H1 (cell line): Measurements from ENCODE around the gene OGFR. TPM values are rescaled to one million over a fixed set of nuclear protein-coding genes. Genes with fewer than 3 reads are reported as not detected.

ENCODE experiments used
- CTCF ChIA-PET: fragments of 300-600 bp; sonication (Branson Sonifier 250); formaldehyde crosslinking; loops from one replicate; lab custom pipeline; 2021; ENCODE audit not compliant: partially characterized antibody; lab: Charles Lee
- POLR2A ChIA-PET: fragments of 300-600 bp; sonication (Branson Sonifier 250); formaldehyde crosslinking; loops from one replicate; lab custom pipeline; 2021; ENCODE audit warnings: inconsistent platforms; ENCODE audit not compliant: partially characterized antibody; lab: Charles Lee
- DNase-seq, 2 experiments: peaks; one replicate each; pipeline versions ENCODE4 v3.0.0 to v3.0.0-alpha.2; 2010 to 2022; ENCODE audit warnings: low spot score in 2 of 2, low read depth in 1 of 2, mixed read lengths in 1 of 2
- FAIRE-seq: peaks from 2 replicates; lab custom pipeline; 2011; peaks lifted over from hg19 to GRCh38; lab: Jason Lieb, UNC
- H2AFZ ChIP-seq: 2 replicates; pipeline ENCODE4 v1.8.1; 2012; ENCODE audit warnings: low read length, inconsistent platforms
- H2AK5ac ChIP-seq: 2 replicates; pipeline ENCODE4 v1.6.1; 2013; ENCODE audit warnings: low read depth, low read length
- H2BK120ac ChIP-seq: replicated peaks from 2 replicates; pipeline ENCODE3; 2013; ENCODE audit warnings: low read depth, low read length, inconsistent platforms
- H2BK12ac ChIP-seq: 2 replicates; pipeline ENCODE4 v1.6.1; 2013; ENCODE audit warnings: low read depth, low read length
- H2BK15ac ChIP-seq: 2 replicates; pipeline ENCODE4 v1.6.1; 2013; ENCODE audit warnings: low read length
- H2BK20ac ChIP-seq: 2 replicates; pipeline ENCODE4 v1.6.1; 2013; ENCODE audit warnings: low read length
- H2BK5ac ChIP-seq: 2 replicates; pipeline ENCODE4 v1.6.1; 2013; ENCODE audit warnings: low read depth, low read length
- H3K14ac ChIP-seq: 2 replicates; pipeline ENCODE4 v1.6.1; 2013; ENCODE audit warnings: inconsistent platforms; ENCODE audit not compliant: insufficient read length
- H3K18ac ChIP-seq: 2 replicates; pipeline ENCODE4 v1.6.1; 2013; ENCODE audit warnings: low read length; ENCODE audit errors: extremely low read depth
- H3K23ac ChIP-seq: 2 replicates; pipeline ENCODE4 v1.6.1; 2013; ENCODE audit warnings: inconsistent platforms; ENCODE audit not compliant: insufficient read length
- H3K23me2 ChIP-seq: 2 replicates; pipeline ENCODE4 v1.6.1; 2013; ENCODE audit warnings: low read depth, low read length
- H3K27ac ChIP-seq: 2 replicates; pipeline ENCODE4 v1.6.1; 2011; ENCODE audit warnings: low read depth, low read length, inconsistent platforms
- H3K27me3 ChIP-seq, 4 experiments: replicated peaks in 1 of 4; 1 replicate in 1 of 4; 2 replicates in 3 of 4; pipeline versions ENCODE4 v1.6.1 to v1.8.1; 2011 to 2013; ENCODE audit warnings: low read length in 3 of 4, mild to moderate bottlenecking in 3 of 4, inconsistent platforms in 2 of 4, mixed read lengths in 2 of 4, moderate library complexity in 1 of 4; ENCODE audit not compliant: control insufficient read depth in 3 of 4, insufficient read depth in 3 of 4; ENCODE audit errors: extremely low read depth in 1 of 4
- H3K36me3 ChIP-seq, 4 experiments: 2 replicates each; pipeline versions ENCODE4 v1.6.1 to v1.8.1; 2011 to 2013; ENCODE audit warnings: mild to moderate bottlenecking in 4 of 4, low read length in 3 of 4, moderate library complexity in 2 of 4, control low read depth in 1 of 4, inconsistent platforms in 1 of 4; ENCODE audit not compliant: insufficient read depth in 4 of 4, control insufficient read depth in 2 of 4
- H3K4ac ChIP-seq: replicated peaks from 2 replicates; pipeline ENCODE3; 2013; ENCODE audit warnings: low read length, low read depth, mixed read lengths, inconsistent platforms; ENCODE audit not compliant: insufficient read length
- H3K4me1 ChIP-seq, 4 experiments: replicated peaks in 1 of 4; 1 replicate in 1 of 4; 2 replicates in 3 of 4; pipeline versions ENCODE4 v1.6.1 to v1.8.1; 2011 to 2013; ENCODE audit warnings: low read length in 3 of 4, inconsistent platforms in 2 of 4, mixed read lengths in 1 of 4; ENCODE audit not compliant: insufficient read depth in 4 of 4, control insufficient read depth in 3 of 4
- H3K4me2 ChIP-seq, 2 experiments: 2 replicates each; pipeline versions ENCODE4 v1.6.1 to v1.8.1; 2011 to 2013; ENCODE audit warnings: low read depth in 2 of 2, low read length in 2 of 2, control low read depth in 1 of 2, inconsistent platforms in 1 of 2, mild to moderate bottlenecking in 1 of 2; ENCODE audit not compliant: insufficient read depth in 1 of 2
- H3K4me3 ChIP-seq, 4 experiments: fragments of 200-600, 300-600 bp in 1 of 4; sonication (generic), shearing (Covaris generic), sonication (Bioruptor Twin) in 1 of 4; 2 replicates each; pipeline versions ENCODE4 v1.5.1 to v1.8.1; 2011 to 2016; ENCODE audit warnings: low read length in 4 of 4, low read depth in 3 of 4, control low read depth in 2 of 4, inconsistent platforms in 2 of 4, mild to moderate bottlenecking in 2 of 4, mixed read lengths in 1 of 4, moderate library complexity in 1 of 4; ENCODE audit not compliant: insufficient read depth in 2 of 4; ENCODE audit errors: extremely low read depth in 1 of 4
- H3K56ac ChIP-seq: replicated peaks from 2 replicates; pipeline ENCODE3; 2013; ENCODE audit warnings: low read depth, mild to moderate bottlenecking, mixed read lengths, low read length, inconsistent platforms; ENCODE audit not compliant: insufficient read length
- H3K79me1 ChIP-seq: 2 replicates; pipeline ENCODE4 v1.6.1; 2013; ENCODE audit warnings: low read depth, low read length, control low read depth
- H3K79me2 ChIP-seq, 2 experiments: 2 replicates each; pipeline versions ENCODE4 v1.6.1 to v1.8.1; 2012 to 2013; ENCODE audit warnings: low read length in 2 of 2, mild to moderate bottlenecking in 2 of 2, inconsistent platforms in 1 of 2; ENCODE audit not compliant: insufficient read depth in 2 of 2, control insufficient read depth in 1 of 2
- H3K9ac ChIP-seq, 4 experiments: replicated peaks in 1 of 4; 1 replicate in 1 of 4; 2 replicates in 3 of 4; pipeline versions ENCODE4 v1.6.1 to v1.8.1; 2011 to 2013; ENCODE audit warnings: low read depth in 3 of 4, low read length in 3 of 4, control low read depth in 2 of 4, mild to moderate bottlenecking in 2 of 4, moderate library complexity in 2 of 4, inconsistent platforms in 1 of 4; ENCODE audit errors: extremely low read depth in 1 of 4
- H3K9me3 ChIP-seq, 2 experiments: 2 replicates each; pipeline versions ENCODE4 v1.6.1 to v1.8.1; 2012 to 2013; ENCODE audit warnings: mild to moderate bottlenecking in 2 of 2, moderate library complexity in 2 of 2, control low read depth in 1 of 2, inconsistent platforms in 1 of 2, low read depth in 1 of 2, low read length in 1 of 2, mixed read lengths in 1 of 2; ENCODE audit not compliant: insufficient read depth in 2 of 2
- H4K20me1 ChIP-seq, 2 experiments: replicated peaks in 1 of 2; 2 replicates each; pipeline versions ENCODE3 to v1.8.1; 2011 to 2013; ENCODE audit warnings: inconsistent platforms in 2 of 2, low read length in 2 of 2, mild to moderate bottlenecking in 1 of 2; ENCODE audit not compliant: insufficient read depth in 2 of 2, control insufficient read depth in 1 of 2
- H4K5ac ChIP-seq: 2 replicates; pipeline ENCODE4 v1.6.1; 2013; ENCODE audit warnings: low read length, low read depth, mixed read lengths, inconsistent platforms; ENCODE audit not compliant: insufficient read length
- H4K8ac ChIP-seq: 2 replicates; pipeline ENCODE4 v1.8.0; 2013; ENCODE audit warnings: mild to moderate bottlenecking, moderate library complexity, low read length, inconsistent platforms; ENCODE audit not compliant: insufficient read depth; ENCODE audit errors: extremely low read depth
- H4K91ac ChIP-seq: replicated peaks from 2 replicates; pipeline ENCODE3; 2013; ENCODE audit warnings: low read length, mixed read lengths, inconsistent platforms; ENCODE audit not compliant: insufficient read length
- ATF3 ChIP-seq: IDR thresholded peaks from 2 replicates; pipeline ENCODE4 v1.6.1; 2011; ENCODE audit warnings: low read depth, mild to moderate bottlenecking, low read length; ENCODE audit not compliant: insufficient read depth
- BRCA1 ChIP-seq: IDR thresholded peaks from 2 replicates; pipeline ENCODE4 v1.6.1; 2012; ENCODE audit warnings: low read depth, low read length, improper control_type of control experiment
- GABPA ChIP-seq: IDR thresholded peaks from 2 replicates; pipeline ENCODE4 v1.6.1; 2011; ENCODE audit warnings: mild to moderate bottlenecking, low read length, moderate library complexity, borderline replicate concordance; ENCODE audit not compliant: insufficient read depth
- KDM1A ChIP-seq: fragments of 200-600, 300-600 bp; sonication (generic); IDR thresholded peaks from 2 replicates; pipeline ENCODE4 v1.7.1; 2016; ENCODE audit warnings: mild to moderate bottlenecking, low read length, borderline replicate concordance
- SIX5 ChIP-seq: IDR thresholded peaks from 2 replicates; pipeline ENCODE4 v1.6.1; 2011; ENCODE audit warnings: mild to moderate bottlenecking, low read depth, low read length
- SRF ChIP-seq: IDR thresholded peaks from 2 replicates; pipeline ENCODE4 v1.6.1; 2011; ENCODE audit warnings: mild to moderate bottlenecking, low read depth, low read length, moderate library complexity
- WGBS, 2 experiments: shearing (Covaris generic) in 1 of 2; methylation state at CpG; one replicate each; pipeline versions ENCODE4 v1.1.6 to v1.1.7; 2013 to 2015; ENCODE audit warnings: low lambda C conversion rate in 2 of 2, mixed read lengths in 2 of 2, inconsistent platforms in 1 of 2, low coverage in 1 of 2, missing lambda C conversion rate in 1 of 2; ENCODE audit not compliant: insufficient replicate concordance in 2 of 2, insufficient coverage in 1 of 2, insufficient read length in 1 of 2; ENCODE audit errors: extremely low coverage in 1 of 2, missing lambda C conversion rate in 1 of 2; 5-methylcytosine and 5-hydroxymethylcytosine counted together
- polyA plus RNA-seq, 7 experiments: library from polyadenylated mRNA; depleted of rRNA in 3 of 7; stranded (reverse) in 5 of 7; unstranded in 2 of 7; fragments of >200 nt in 5 of 7; fragments of 200-250 nt in 2 of 7; gene quantifications; 1 replicate in 5 of 7; 2 replicates in 1 of 7; 4 replicates in 1 of 7; pipeline versions ENCODE4 v1.2.1 to v1.2.3, GENCODE V29; 2011 to 2013; ENCODE audit warnings: missing spikeins in 2 of 7, mixed read lengths in 2 of 7
- total RNA-seq: library from RNA; stranded (reverse); fragmentation: NEBNext Ultra II Directional; extraction: Animal tissue kit (Norgen Biotek cat#: 25700); gene quantifications from 2 replicates; pipeline ENCODE4 v1.2.1, GENCODE V29; 2021

Gene OGFR
- total and polyA plus RNA-seq, 2 of the 8 experiments (the other 6 are each of a cell fraction or from before 2014, with no cell fraction given): 13.9 to 25.1 TPM

- Histone ChIP-seq H3K23me2 (peaks cover 13% of the 10 kb centered on the region), H2BK120ac (no peak overlapping the region), H3K79me2 (no peaks in the 10 kb centered on the region), H3K9me3 (no peaks in the 10 kb centered on the region), H3K79me1 (no peaks in the 10 kb centered on the region), H2BK12ac (no peak overlapping the region)
- CTCF ChIA-PET: interaction anchor here (0.8 to 1.3 kb wide), 2 partner anchors 111 to 130 kb away, joined by 3 read pairs; no protein-coding TSS in a partner anchor
- TF ChIP-seq ATF3: no peak
- no peak for TF ChIP-seq SRF
- no peak for TF ChIP-seq BRCA1
- TF ChIP-seq KDM1A: no peak
- TF ChIP-seq GABPA: no peak
- TF ChIP-seq SIX5: no peak
- TF ChIP-seq, all 59 proteins: peak for 0
- no peak overlapping the region for H3K4me2 ChIP-seq
- H2AK5ac ChIP-seq: no peak overlapping the region
- H3K56ac ChIP-seq: no peak overlapping the region
- 88% methylated on average over 18 of the region's 25 CpGs; no CpG with 5 or more reads in 1 of the 2 experiments for WGBS, 2 experiments
- H3K23ac ChIP-seq: no peak overlapping the region
- H3K27me3 ChIP-seq: peaks cover 0 to 8% (median 2%) of the 10 kb centered on the region in 4 experiments; a peak in 2 of 7 replicates
- H2AFZ ChIP-seq: no peak overlapping the region
- H3K36me3 ChIP-seq: no peaks in the 10 kb centered on the region
- POLR2A ChIA-PET: interaction anchor here (0.9 to 4.6 kb wide), 3 partner anchors 13 to 24 kb away, joined by 3 to 22 read pairs (median 13); no protein-coding TSS in a partner anchor
- no peak overlapping the region for H3K14ac ChIP-seq
- H4K5ac ChIP-seq: no peak overlapping the region
- H2BK5ac ChIP-seq: no peak overlapping the region
- no peak overlapping the region for H3K9ac ChIP-seq
- peaks cover 0 to 4% of the 10 kb centered on the region in 2 experiments for H4K20me1 ChIP-seq
- FAIRE-seq: no peak
- no peak overlapping the region for H3K18ac ChIP-seq
- no peak overlapping the region for H4K91ac ChIP-seq
- no peak overlapping the region for H3K4ac ChIP-seq
- peaks cover 0 to 26% (median 15%) of the 10 kb centered on the region in 4 experiments; a peak in 5 of 7 replicates for H3K4me1 ChIP-seq
- DNase-seq: no peak
- no peak overlapping the region for H3K4me3 ChIP-seq
- H4K8ac ChIP-seq: peak overlapping the region; percentile 57; the same call in 1 of the 2 replicates
- no peak overlapping the region for H2BK15ac ChIP-seq
- no peak overlapping the region for H3K27ac ChIP-seq
- no peak overlapping the region for H2BK20ac ChIP-seq
Measured at GRCh38 chr20:62818592-62819493, 14.2 kb downstream of the OGFR start.
